Measurements from ENCODE around the gene CIC. TPM values are rescaled to one million over a fixed set of nuclear protein-coding genes. Genes with fewer than 3 reads are reported as not detected.

CIC gene
- total and polyA plus RNA-seq, 2 of the 13 experiments (the other 11 are each of a cell fraction or from before 2014, with no cell fraction given): 5.9 to 8.0 TPM

DNA sequence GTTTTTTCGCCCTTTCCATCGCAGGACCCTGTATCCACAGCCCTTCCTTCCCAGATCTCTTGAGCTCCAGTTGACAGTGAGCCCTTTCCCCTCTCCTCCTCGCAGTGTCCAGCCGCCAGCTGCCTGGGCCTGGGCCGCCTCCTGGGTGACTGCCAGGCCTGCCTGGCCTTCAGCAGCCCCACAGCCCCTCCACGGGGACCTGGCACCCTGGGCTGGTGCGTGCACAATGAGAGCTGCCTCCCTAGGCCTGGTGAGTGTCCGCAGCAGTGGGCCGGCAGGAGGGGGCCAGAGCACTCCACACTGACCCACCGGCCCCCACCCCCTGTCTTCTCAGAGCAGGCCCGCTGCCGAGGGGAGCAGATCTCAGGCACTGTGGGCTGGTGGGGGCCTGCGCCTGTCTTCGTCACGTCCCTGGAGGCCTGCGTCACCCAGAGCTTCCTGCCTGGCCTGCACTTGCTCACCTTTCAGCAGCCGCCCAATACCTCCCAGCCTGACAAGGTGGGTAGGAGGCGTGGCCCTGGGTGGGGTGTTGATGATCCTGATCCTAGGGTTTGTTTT is 75.4 kb downstream of the CIC start:
- Histone ChIP-seq H3K79me2 (ENCODE audit: insufficient read depth, low read length) (no peaks in the 10 kb centered on the region), H3K27ac (ENCODE audit: extremely low read length, insufficient read depth, low read length) (no peak overlapping the region), H4K20me1 (ENCODE audit: insufficient read depth, low read length) (no peaks in the 10 kb centered on the region), H3K36me3 (replicated peaks in 1 of 2; ENCODE audit: control insufficient read depth in 1 of 2, insufficient read depth in 2 of 2, low read length in 2 of 2) (peaks cover 6 to 7% of the 10 kb centered on the region in 2 experiments; a peak in 2 of 5 replicates), H3K4me3 (replicated peaks in 1 of 3; ENCODE audit: insufficient read depth in 1 of 3, low read depth in 2 of 3, low read length in 3 of 3) (no peak overlapping the region), H2AFZ (ENCODE audit: low read length) (no peak overlapping the region), H3K9me3 (ENCODE audit: low read length) (no peaks in the 10 kb centered on the region), H3K27me3 (ENCODE audit: control insufficient read depth in 1 of 2, insufficient read depth in 2 of 2, low read length in 2 of 2) (no peaks in the 10 kb centered on the region), H3K9ac (ENCODE audit: insufficient read depth, low read depth, low read length) (no peak overlapping the region), H3K4me2 (ENCODE audit: low read depth, low read length) (no peak overlapping the region), H3K4me1 (ENCODE audit: insufficient read depth, low read length) (no peaks in the 10 kb centered on the region)
- CTCF ChIA-PET (ENCODE audit: low intra/inter-chr PET ratio, low total read pairs): no interaction called here
- no TSS peak for BruUV-seq (replicated peaks)
- DNase-seq (ENCODE audit: low spot score): no peak
- WGBS (ENCODE audit: low lambda C conversion rate): 96% methylated on average over 10 of the region's 18 CpGs
- in situ Hi-C loops (cut with HindIII; ENCODE audit: extremely low pct_ligation_motif_present, low pct_unique_long_range_greater_than_20kb): no loop called here
- no peak for ATAC-seq
- FAIRE-seq: no peak
- intact Hi-C loops (cut with micrococcal nuclease; ENCODE audit: unreplicated experiment): no loop called here
- POLR2A ChIA-PET: no interaction called here
- TF ChIP-seq ZNF354B (CRISPR knock-in tag; IDR thresholded peaks at IDR 0.05): no peak
- TF ChIP-seq BHLHE40 (IDR thresholded peaks at IDR 0.05; ENCODE audit: low read length): no peak
- TF ChIP-seq ZIK1 (CRISPR knock-in tag; IDR thresholded peaks at IDR 0.05; ENCODE audit: borderline replicate concordance, low read depth): no peak
- no peak for TF ChIP-seq ETV6 (CRISPR knock-in tag; conservative IDR thresholded peaks at IDR 0.05)
- no peak for TF ChIP-seq EEA1 (CRISPR knock-in tag; IDR thresholded peaks at IDR 0.05; ENCODE audit: borderline replicate concordance)
- TF ChIP-seq PRDM10 (CRISPR knock-in tag; IDR thresholded peaks at IDR 0.05; ENCODE audit: low read depth): no peak
- TF ChIP-seq FOSL2 (CRISPR knock-in tag; IDR thresholded peaks at IDR 0.05): no peak
- no peak for TF ChIP-seq ZSCAN20 (CRISPR knock-in tag; IDR thresholded peaks at IDR 0.05; ENCODE audit: borderline replicate concordance)
- TF ChIP-seq ZNF879 (CRISPR knock-in tag; IDR thresholded peaks at IDR 0.05): no peak
- no peak for TF ChIP-seq ZNF691 (CRISPR knock-in tag; IDR thresholded peaks at IDR 0.05; ENCODE audit: borderline replicate concordance, low read depth)
- no peak for TF ChIP-seq CHD4 (IDR thresholded peaks at IDR 0.05; ENCODE audit: borderline replicate concordance, low read length)
- TF ChIP-seq YY1 (IDR thresholded peaks at IDR 0.05; ENCODE audit: insufficient read depth, insufficient replicate concordance, low read depth, low read length): no peak
- TF ChIP-seq PBX3 (CRISPR knock-in tag; IDR thresholded peaks at IDR 0.05; ENCODE audit: borderline replicate concordance): no peak
- TF ChIP-seq ZMYM3 (CRISPR knock-in tag; IDR thresholded peaks at IDR 0.05): no peak
